Caco-2 (cell line): Measurements from ENCODE around the gene PCMTD2. TPM values are rescaled to one million over a fixed set of nuclear protein-coding genes. Genes with fewer than 3 reads are reported as not detected.

ENCODE experiments used
- BruUV-seq: library from RNA; stranded (reverse); fragments of 400-500 nt; replicated peaks from 2 replicates; lab custom pipeline; 2021; lab: Mats Ljungman, UMichigan
- CTCF ChIA-PET: fragments of 300-600 bp; sonication (Branson Sonifier 250); formaldehyde crosslinking; loops from one replicate; lab custom pipeline; 2022; ENCODE audit warnings: antibody characterized with exemption; lab: Charles Lee
- POLR2A ChIA-PET: fragments of 300-600 bp; sonication (Branson Sonifier 250); formaldehyde crosslinking; loops from one replicate; lab custom pipeline; 2022; ENCODE audit warnings: antibody characterized with exemption; lab: Charles Lee
- DNase-seq, 2 experiments: peaks; one replicate each; pipeline versions ENCODE4 v3.0.0 to v3.0.0-alpha.2; 2020 to 2022
- H3K27me3 ChIP-seq: replicated peaks from 2 replicates; pipeline ENCODE4 v1.6.0; 2011; ENCODE audit warnings: low read length; ENCODE audit not compliant: control insufficient read depth, insufficient read depth
- H3K36me3 ChIP-seq: 2 replicates; pipeline ENCODE4 v1.5.1; 2011; ENCODE audit warnings: low read length; ENCODE audit not compliant: control insufficient read depth, insufficient read depth
- H3K4me1 ChIP-seq: fragments of 250-450 bp; sonication (Bioruptor Pico); 2 replicates; pipeline ENCODE4 v1.5.1; 2020; ENCODE audit warnings: mild to moderate bottlenecking
- H3K4me3 ChIP-seq: 2 replicates; pipeline ENCODE4 v1.5.1; 2011; ENCODE audit warnings: low read depth, mild to moderate bottlenecking, control low read depth, low read length
- H3K9me3 ChIP-seq: fragments of 250-450 bp; sonication (Bioruptor Pico); 2 replicates; pipeline ENCODE4 v1.5.1; 2020; ENCODE audit warnings: mild to moderate bottlenecking, moderate library complexity
- H3K27ac Mint-ChIP-seq: one replicate; pipeline ENCODE4 v1.8.0; 2022; ENCODE audit warnings: mixed read lengths; ENCODE audit not compliant: unreplicated experiment
- H3K27me3 Mint-ChIP-seq: one replicate; pipeline ENCODE4 v1.8.0; 2022; ENCODE audit warnings: mixed read lengths; ENCODE audit not compliant: insufficient read depth, unreplicated experiment
- H3K36me3 Mint-ChIP-seq: one replicate; pipeline ENCODE4 v1.8.0; 2022; ENCODE audit warnings: mild to moderate bottlenecking, mixed read lengths; ENCODE audit not compliant: insufficient read depth, unreplicated experiment
- H3K4me1 Mint-ChIP-seq: one replicate; pipeline ENCODE4 v1.8.0; 2022; ENCODE audit warnings: low read depth, mixed read lengths; ENCODE audit not compliant: unreplicated experiment
- H3K4me3 Mint-ChIP-seq: one replicate; pipeline ENCODE4 v1.8.0; 2022; ENCODE audit warnings: mild to moderate bottlenecking, moderate library complexity, mixed read lengths; ENCODE audit not compliant: unreplicated experiment
- H3K9me3 Mint-ChIP-seq: one replicate; pipeline ENCODE4 v1.8.0; 2022; ENCODE audit warnings: mixed read lengths; ENCODE audit not compliant: unreplicated experiment
- CTCF ChIP-seq, 2 experiments: fragments of 200-600 bp in 1 of 2; IDR thresholded peaks; 1 replicate in 1 of 2; 2 replicates in 1 of 2; pipeline versions ENCODE4 v1.5.1 to v1.8.0; 2011 to 2022; ENCODE audit warnings: antibody characterized with exemption in 1 of 2, control low read depth in 1 of 2, inconsistent platforms in 1 of 2, low read depth in 1 of 2, low read length in 1 of 2, mild to moderate bottlenecking in 1 of 2, moderate library complexity in 1 of 2; ENCODE audit not compliant: insufficient read depth in 1 of 2, severe bottlenecking in 1 of 2, unreplicated experiment in 1 of 2
- intact Hi-C: fragments of 100-400 bp; cut with micrococcal nuclease; formaldehyde crosslinking; loops from one replicate; pipeline ENCODE4 v1.10.0; 2022; ENCODE audit not compliant: unreplicated experiment
- total RNA-seq: library from RNA; stranded (reverse); gene quantifications from 2 replicates; pipeline ENCODE4 v1.2.3, GENCODE V29; 2022

Gene PCMTD2
- total RNA-seq, 1 experiment from 2014 or later, result 101 TPM

DNA sequence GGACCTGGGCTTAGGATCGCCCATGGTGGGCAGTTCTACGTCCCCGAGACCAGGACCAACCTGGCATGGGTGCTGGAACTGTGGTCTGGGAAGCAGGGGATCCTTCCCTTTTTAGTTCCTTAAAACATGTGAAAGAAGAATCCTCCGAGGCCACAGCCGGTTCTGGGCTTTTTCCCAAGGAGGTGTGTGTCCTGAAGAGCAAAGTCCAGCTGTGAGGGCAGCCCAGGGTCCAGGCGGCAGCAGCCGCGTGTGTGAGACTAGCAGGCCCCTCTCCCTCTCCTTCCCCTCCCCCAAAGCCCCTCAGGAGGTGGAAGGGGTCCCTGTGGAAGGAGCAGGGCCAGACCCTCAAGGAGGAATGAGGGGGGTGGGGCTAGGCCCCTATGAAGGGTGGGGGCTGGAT is 35.1 kb upstream of the PCMTD2 start:
- Histone ChIP-seq H3K36me3 (no peaks in the 10 kb centered on the region), H3K27me3 (no peaks in the 10 kb centered on the region), H3K4me3 (no peak overlapping the region), H3K4me1 (peaks cover 51% of the 10 kb centered on the region), H3K9me3 (no peaks in the 10 kb centered on the region)
- CTCF ChIA-PET, result no interaction called here
- no peaks in the 10 kb centered on the region for H3K36me3 Mint-ChIP-seq
- peak overlapping the region; percentile 17 for H3K27ac Mint-ChIP-seq
- DNase-seq, result no peak
- BruUV-seq, result no TSS peak
- POLR2A ChIA-PET, result no interaction called here
- no peak overlapping the region for H3K4me3 Mint-ChIP-seq
- TF ChIP-seq CTCF (IDR thresholded peaks at IDR 0.05; ENCODE audit: insufficient read depth in 1 of 2, low read depth in 1 of 2, low read length in 1 of 2, severe bottlenecking in 1 of 2, unreplicated experiment in 1 of 2), result no peak
- H3K9me3 Mint-ChIP-seq, result no peaks in the 10 kb centered on the region
- peaks cover 20% of the 10 kb centered on the region for H3K4me1 Mint-ChIP-seq
- intact Hi-C loops, result loop anchor here (5.0 kb wide), 2 partner anchors 33 to 98 kb away; no protein-coding TSS in a partner anchor
- peaks cover 8% of the 10 kb centered on the region for H3K27me3 Mint-ChIP-seq

DNA sequence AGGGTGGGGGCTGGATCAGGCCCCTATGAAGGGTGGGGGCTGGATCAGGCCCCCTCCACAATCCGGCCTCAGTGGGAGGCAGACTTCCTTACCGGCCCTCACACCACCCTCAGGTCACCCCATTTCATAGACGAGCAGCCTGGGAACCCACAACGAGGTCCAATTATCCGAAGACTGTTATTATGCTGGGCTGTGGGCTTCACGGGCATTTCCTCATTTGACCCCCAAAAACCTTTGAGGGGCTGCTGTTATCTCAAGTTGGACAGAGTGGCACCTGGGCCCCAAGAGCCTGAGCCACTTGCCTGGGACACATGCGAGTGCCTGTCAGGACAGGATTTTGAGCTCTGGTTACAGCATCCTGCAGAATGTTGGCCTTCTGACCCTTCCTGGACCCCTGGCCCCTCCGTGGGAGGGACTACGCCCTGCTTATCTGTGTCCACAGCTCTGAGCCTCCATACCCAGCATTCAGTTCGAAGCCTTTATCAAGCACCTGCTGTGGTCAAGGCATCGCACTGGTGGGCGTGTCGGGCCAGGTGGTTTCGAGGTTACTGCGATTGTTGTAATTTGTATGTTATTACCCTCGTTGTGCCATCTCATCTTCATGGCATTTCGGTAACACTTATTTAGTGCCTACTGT is 34.5 kb upstream of the PCMTD2 start:
- Mint-ChIP-seq H3K27ac (peak overlapping the region; percentile 31), H3K4me1 (peaks cover 20% of the 10 kb centered on the region), H3K36me3 (no peaks in the 10 kb centered on the region), H3K27me3 (peaks cover 8% of the 10 kb centered on the region), H3K9me3 (no peaks in the 10 kb centered on the region), H3K4me3 (no peak overlapping the region)
- H3K4me3 ChIP-seq, result no peak overlapping the region
- peak; percentile 82 to 94 for DNase-seq
- no peak for TF ChIP-seq CTCF (IDR thresholded peaks at IDR 0.05; ENCODE audit: insufficient read depth in 1 of 2, low read depth in 1 of 2, low read length in 1 of 2, severe bottlenecking in 1 of 2, unreplicated experiment in 1 of 2)
- no peaks in the 10 kb centered on the region for H3K36me3 ChIP-seq
- CTCF ChIA-PET, result no interaction called here
- no TSS peak for BruUV-seq
- intact Hi-C loops, result loop anchor here (5.0 kb wide), 2 partner anchors 34 to 99 kb away; no protein-coding TSS in a partner anchor
- no peaks in the 10 kb centered on the region for H3K27me3 ChIP-seq
- POLR2A ChIA-PET, result no interaction called here
- peaks cover 51% of the 10 kb centered on the region for H3K4me1 ChIP-seq
- no peaks in the 10 kb centered on the region for H3K9me3 ChIP-seq

GRCh38 chr20:64222291-64222735 is 33.2 kb upstream of the PCMTD2 start:
- intact Hi-C loops, result loop anchor here (5.0 kb wide), 2 partner anchors 35 to 100 kb away; no protein-coding TSS in a partner anchor
- no peaks in the 10 kb centered on the region for H3K9me3 Mint-ChIP-seq
- H3K4me3 ChIP-seq, result no peak overlapping the region
- ChIA-PET CTCF (no interaction called here), POLR2A (no interaction called here)
- peaks cover 8% of the 10 kb centered on the region for H3K27me3 Mint-ChIP-seq
- no peaks in the 10 kb centered on the region for H3K9me3 ChIP-seq
- no peaks in the 10 kb centered on the region for H3K36me3 Mint-ChIP-seq
- no peak for DNase-seq
- H3K4me3 Mint-ChIP-seq, result no peak overlapping the region
- peaks cover 51% of the 10 kb centered on the region for H3K4me1 ChIP-seq
- no TSS peak for BruUV-seq
- no peak overlapping the region for H3K27ac Mint-ChIP-seq
- no peaks in the 10 kb centered on the region for H3K36me3 ChIP-seq
- no peaks in the 10 kb centered on the region for H3K27me3 ChIP-seq
- no peak for TF ChIP-seq CTCF (IDR thresholded peaks at IDR 0.05; ENCODE audit: insufficient read depth in 1 of 2, low read depth in 1 of 2, low read length in 1 of 2, severe bottlenecking in 1 of 2, unreplicated experiment in 1 of 2)
- H3K4me1 Mint-ChIP-seq, result peaks cover 20% of the 10 kb centered on the region
